ENCODE results near the gene EXT2. TPM values are rescaled to one million over a fixed set of nuclear protein-coding genes. Genes with fewer than 3 reads are reported as not detected.

Gene EXT2
- total and polyA plus RNA-seq, 2 of the 13 experiments (the other 11 are each of a cell fraction or from before 2014, with no cell fraction given), result 61.5 to 68.7 TPM

GRCh38 chr11:44095506-44096359 is at the start of gene EXT2 (continued):
- peak; percentile 98 for TF ChIP-seq ZBED4 (CRISPR knock-in tag; IDR thresholded peaks at IDR 0.05; ENCODE audit: borderline replicate concordance)
- peak; percentile 74; the same call in 1 of the 2 replicates for TF ChIP-seq CHCHD3 (CRISPR knock-in tag; IDR thresholded peaks at IDR 0.05)
- no peak for TF ChIP-seq HOXD1 (CRISPR knock-in tag; IDR thresholded peaks at IDR 0.05)
- TF ChIP-seq STAT6 (CRISPR knock-in tag; IDR thresholded peaks at IDR 0.05; ENCODE audit: borderline replicate concordance), result no peak
- TF ChIP-seq THAP11 (CRISPR knock-in tag; IDR thresholded peaks at IDR 0.05), result peak; percentile 66
- no peak for TF ChIP-seq MLXIP (CRISPR knock-in tag; IDR thresholded peaks at IDR 0.05; ENCODE audit: borderline replicate concordance)
- no peak for TF ChIP-seq RORA (CRISPR knock-in tag; IDR thresholded peaks at IDR 0.05)
- TF ChIP-seq DNMT3B (CRISPR knock-in tag; conservative IDR thresholded peaks at IDR 0.05), result no peak
- no peak for TF ChIP-seq ZFP41 (CRISPR knock-in tag; IDR thresholded peaks at IDR 0.05; ENCODE audit: borderline replicate concordance)
- no peak for TF ChIP-seq ARNTL (CRISPR knock-in tag; IDR thresholded peaks at IDR 0.05)
- peak; percentile 74 for TF ChIP-seq SAP130 (CRISPR knock-in tag; IDR thresholded peaks at IDR 0.05; ENCODE audit: low read depth)
- no peak for TF ChIP-seq ZNF788 (CRISPR knock-in tag; IDR thresholded peaks at IDR 0.05; ENCODE audit: borderline replicate concordance)
- no peak for TF ChIP-seq ARID2 (CRISPR knock-in tag; IDR thresholded peaks at IDR 0.05; ENCODE audit: borderline replicate concordance)
- no peak for TF ChIP-seq ZNF468 (CRISPR knock-in tag; IDR thresholded peaks at IDR 0.05)
- TF ChIP-seq HMG20B (CRISPR knock-in tag; conservative IDR thresholded peaks at IDR 0.05), result no peak
- no peak for TF ChIP-seq ZNF839 (CRISPR knock-in tag; IDR thresholded peaks at IDR 0.05; ENCODE audit: borderline replicate concordance)
- no peak for TF ChIP-seq ZNF383 (CRISPR knock-in tag; IDR thresholded peaks at IDR 0.05; ENCODE audit: borderline replicate concordance)
- TF ChIP-seq AGO2 (optimal IDR thresholded peaks at IDR 0.05; ENCODE audit: low read depth, low read length), result peak; percentile 51
- no peak for TF ChIP-seq HDAC2 (CRISPR knock-in tag; IDR thresholded peaks at IDR 0.05)
- TF ChIP-seq MAX (IDR thresholded peaks at IDR 0.05), result no peak; the same call in 1 of the 2 replicates
